HTERT RPE-1 (cell line): ENCODE results near the gene ARL4C.

Experiments
- in situ Hi-C: fragments of 300-500 bp; cut with MboI; formaldehyde crosslinking; loops from 4 replicates; pipeline ENCODE4 v1.14.3; 2020; ENCODE audit warnings: low sequenced_read_pairs

ARL4C gene, protein sequence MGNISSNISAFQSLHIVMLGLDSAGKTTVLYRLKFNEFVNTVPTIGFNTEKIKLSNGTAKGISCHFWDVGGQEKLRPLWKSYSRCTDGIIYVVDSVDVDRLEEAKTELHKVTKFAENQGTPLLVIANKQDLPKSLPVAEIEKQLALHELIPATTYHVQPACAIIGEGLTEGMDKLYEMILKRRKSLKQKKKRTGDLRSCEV

DNA sequence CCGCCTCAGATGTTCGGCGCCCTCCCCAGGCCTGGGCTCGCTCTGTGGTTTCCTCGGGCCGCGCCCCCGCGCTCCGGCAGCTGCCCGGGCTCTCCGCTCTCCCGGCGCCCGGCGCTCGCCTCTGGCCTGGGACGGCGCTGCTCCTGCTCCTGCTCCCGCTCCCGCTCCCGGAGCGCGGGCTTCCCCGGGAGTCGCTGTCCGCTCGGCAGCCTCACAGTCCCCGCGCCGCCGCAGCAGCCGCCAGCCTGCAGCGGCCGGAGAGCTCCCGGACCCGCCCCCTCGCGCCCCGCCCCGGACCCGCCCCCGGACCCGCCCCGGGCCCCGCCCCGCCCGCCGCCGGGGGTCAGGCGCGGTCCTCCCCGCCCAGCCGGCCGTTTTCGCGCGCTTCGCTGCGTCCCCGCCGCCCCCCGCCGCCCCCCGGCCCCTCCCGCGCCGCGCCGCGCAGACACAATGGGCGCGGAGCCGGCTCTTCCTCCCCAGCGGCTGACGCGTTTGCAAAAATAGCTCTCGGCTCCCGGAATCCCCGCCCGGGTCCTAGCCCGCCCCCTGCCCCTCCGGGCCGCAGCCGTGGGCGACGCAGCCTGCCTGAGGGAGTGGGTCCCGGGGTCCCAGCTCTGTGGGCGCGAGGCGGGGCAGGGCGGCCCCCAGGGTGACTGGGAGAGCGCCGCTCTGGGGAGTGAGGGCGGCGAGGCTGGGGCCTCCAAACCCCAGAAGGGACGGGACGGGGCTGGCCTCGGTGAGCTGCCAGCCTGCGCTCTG lies at the start of gene ARL4C:
Gene ARL4C, minus strand, starts transcription at position 247 of the 759 bp plus-strand sequence. CDS start 495 bp downstream, outside the sequence.
- in situ Hi-C loops: no loop called here

DNA sequence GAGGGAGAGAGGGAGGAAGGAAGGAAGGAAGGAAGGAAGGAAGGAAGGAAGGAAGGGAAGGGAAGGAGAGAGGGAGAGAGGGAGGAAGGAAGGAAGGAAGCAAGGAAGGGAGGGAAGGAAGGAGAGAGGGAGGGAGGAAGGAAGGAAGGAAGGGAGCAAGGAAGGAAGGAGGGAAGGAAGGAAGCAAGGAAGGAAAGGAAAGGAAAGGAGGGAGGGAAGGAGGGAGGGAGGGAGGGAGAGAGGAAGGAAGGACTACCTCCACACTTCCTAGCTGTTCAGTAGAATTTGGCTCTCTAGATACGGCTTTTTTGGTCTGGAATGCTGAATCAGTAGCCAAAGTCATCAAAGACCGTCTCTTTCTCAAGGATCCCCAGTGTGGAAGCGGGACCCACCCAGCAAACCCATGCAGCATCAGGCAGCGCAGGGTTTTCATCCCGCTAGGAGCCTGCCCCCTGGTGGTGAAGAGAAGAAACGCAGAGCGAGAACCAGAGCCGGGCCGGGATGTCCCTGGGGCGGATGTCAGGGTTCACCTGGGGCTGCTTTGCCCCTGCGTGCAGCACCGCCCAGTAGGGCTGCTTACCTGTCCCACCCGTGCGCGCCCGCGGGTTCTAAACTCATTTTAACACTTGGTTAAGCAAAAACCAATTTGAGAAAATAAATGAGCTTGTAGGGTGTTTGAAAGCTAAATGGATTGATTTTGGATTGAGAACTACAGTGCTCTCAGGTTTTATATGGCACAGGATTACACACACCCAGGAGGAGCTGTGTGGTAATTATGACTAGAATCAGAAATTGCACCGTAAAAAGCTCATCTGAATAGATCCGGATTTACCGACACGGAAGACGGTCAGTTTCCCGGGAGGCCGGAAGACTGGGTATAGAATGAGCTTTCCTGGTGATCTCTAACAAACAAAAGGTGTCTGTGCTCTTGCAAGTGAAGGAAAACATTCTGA lies 48.1 kb upstream of the ARL4C start:
- in situ Hi-C loops: no loop called here

DNA sequence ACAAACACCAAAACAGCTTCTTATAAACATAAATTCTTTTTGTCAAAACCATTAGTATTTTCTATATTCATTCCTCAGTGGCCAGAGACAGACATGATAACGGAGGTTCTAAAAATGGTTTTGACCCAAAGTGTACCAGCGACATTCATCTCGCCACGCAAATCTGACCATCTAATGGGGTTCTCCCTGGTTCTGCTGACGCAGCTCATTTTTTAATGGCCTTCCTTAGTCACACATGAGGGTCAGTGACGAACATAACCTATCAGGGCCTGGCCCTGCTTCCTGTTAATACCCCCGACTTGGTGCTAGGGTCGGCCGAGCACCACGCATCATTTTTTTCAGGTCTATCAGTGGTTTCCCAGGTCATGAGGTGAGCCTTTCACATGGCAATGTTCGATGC lies 45.9 kb upstream of the ARL4C start:
- in situ Hi-C loops: no loop called here

DNA sequence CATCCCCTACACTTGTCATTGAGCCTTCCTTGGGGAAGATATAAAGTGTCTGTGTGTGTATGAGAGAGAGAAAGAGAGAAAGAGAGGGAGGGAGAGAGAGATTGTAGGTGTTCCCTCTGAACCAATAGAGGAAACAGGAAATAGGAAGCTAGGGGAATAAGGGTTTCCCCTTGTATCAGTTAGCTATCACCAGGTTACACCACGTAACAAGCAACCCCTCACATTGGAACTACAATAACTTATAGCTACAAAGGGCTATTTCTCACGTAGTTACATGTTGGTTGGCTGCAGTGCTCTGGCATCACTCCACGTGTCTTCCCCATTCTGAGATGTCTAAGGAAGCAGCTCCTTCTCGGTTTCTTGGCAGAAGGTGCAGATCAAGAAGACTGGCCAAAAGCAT lies 41.0 kb upstream of the ARL4C start:
- in situ Hi-C loops: no loop called here

DNA sequence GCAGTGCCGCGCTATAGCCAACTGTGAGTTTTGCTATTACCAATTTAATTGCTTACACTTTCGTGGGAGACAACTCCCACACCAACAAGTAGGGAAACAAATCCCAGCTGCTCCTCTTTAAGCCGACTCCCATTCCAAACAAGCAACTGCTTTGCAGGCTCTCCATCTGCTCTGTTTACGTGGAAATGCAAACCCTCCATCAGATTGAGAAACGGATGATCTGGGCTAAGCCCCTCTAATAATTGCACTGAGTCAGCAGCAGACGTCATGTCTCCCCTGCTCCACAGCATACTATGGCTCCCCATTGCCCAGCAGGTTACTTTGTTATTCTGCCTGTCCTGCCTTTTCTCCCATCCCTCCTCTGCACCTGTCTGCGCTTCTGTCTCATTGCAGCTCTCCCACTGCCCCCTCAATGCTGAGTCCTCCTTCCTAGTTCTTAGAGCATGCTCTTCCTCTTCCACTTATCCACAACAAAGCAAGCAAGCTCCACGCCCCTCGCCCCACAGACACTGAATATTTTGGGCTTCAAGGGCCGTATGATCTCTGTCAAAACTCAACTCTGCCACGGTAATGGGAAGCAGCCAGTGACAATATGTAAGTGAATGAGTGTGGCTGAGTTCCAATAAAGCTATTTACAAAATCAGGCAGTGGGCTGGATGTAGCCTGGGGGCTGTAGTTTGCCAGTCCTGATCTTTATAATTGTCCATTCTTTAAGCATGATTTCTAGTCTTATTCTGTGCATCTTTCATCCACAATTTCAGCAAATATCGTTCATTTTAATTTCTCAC lies 39.5 kb upstream of the ARL4C start:
- in situ Hi-C loops: no loop called here

DNA sequence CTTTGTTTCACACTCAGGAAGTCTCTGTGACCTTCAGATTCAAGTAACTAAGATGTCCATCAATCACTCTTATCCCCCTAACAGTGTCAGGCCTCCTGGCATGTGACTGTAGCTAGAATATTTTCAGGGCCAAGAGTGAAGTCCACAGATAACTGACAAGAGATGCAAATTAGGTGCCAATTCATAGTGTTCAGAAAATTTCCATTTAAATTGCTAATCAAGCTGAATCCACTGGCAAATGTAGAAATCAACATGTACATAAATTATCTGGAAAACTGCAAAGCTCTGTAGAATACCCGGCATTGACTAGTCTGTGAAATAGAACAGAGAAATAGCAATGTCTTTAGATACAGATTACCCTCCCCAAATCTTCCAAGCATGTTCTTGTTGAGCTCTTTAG lies 38.6 kb upstream of the ARL4C start:
- in situ Hi-C loops: no loop called here

DNA sequence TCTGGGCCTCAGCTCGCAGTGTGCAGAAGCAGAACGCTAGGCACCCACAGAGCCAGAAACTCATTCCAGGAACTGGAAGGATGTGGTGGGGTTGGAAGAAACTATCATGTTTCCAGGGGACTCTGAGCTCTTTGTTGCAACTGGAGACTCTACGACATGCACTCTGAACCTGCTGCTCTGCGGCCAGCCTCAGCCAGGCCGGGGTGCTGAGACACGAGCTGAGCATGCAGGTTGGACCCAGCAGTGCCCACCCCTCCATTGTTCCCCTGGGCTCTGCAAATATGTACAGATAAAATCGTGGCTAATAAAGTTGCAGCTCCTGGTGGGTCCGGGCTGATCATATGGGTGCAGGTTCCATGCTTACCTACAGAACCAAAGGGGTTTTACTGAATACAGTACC lies 37.6 kb upstream of the ARL4C start:
- in situ Hi-C loops: no loop called here

DNA sequence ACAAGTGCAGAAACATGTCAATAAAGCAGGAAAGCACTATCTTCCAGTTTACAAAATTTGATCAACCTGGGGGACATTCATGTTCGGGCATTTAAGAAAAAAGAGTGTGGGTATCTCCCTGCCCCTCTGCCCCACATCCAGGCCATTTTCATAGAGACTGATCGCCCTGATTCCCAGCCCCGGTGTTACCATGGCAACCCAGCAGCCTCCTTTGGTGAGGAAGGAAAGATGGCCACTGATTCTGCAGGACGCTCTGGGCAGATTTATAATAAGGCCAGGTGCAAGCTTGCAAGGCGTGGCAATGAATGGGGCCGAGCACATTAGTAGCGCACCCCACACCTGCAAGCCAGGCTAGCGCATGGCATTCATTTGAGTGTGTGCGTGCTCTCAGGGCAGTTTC lies 36.7 kb upstream of the ARL4C start:
- in situ Hi-C loops: no loop called here

DNA sequence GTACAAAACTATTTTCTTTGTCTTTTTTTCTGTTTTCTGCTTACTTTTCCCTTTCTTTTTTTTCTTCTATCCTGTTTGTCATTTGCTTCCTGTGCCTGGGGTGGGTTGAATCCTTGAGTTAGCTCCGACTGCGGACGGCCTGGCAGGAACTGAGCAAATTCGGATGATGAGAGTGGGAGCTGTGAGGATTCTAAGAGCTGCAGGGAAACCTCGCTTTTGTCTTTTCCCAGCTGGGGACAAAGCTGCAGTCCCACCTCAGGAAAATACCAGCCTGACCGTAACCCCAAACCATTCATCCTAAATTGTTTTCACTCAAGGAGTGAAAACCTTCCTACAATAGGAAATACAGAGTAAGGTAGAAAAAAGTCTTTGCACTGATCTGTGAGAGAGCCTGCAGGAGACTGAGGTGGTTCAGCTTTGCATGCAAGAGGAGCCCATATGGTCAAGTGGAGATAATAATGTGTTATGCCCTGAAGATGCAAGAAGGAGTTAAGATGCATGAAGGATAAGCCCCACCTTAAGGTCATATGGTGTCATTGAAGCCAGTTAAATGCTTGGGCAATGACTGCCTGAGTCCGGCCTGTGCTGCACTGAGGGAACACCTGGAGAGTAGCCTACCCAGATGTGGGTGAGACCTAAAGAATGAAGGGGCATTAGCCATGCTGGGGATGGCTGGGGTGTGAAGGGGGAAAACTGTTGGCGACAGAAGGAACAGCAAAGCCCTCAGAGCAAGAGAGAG lies 31.7 kb upstream of the ARL4C start:
- in situ Hi-C loops: no loop called here

DNA sequence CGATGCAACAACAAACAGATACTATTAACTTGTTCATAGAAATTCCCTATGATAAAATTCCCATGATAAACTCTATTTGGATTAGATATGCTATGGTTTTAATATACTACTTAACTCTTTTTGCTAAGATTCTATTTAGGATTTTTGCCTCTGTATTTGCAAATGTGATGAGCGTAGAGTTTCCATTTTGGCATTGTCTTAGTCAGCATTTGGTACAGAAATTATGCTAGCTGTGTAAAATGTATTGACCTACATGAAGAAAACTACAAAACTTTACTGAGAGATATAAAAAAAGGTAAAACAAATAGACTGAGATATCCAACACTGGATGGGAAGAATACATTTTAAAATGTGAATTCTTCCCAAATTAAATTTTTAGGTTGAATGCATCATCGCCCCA lies 29.8 kb upstream of the ARL4C start:
- in situ Hi-C loops: no loop called here

DNA sequence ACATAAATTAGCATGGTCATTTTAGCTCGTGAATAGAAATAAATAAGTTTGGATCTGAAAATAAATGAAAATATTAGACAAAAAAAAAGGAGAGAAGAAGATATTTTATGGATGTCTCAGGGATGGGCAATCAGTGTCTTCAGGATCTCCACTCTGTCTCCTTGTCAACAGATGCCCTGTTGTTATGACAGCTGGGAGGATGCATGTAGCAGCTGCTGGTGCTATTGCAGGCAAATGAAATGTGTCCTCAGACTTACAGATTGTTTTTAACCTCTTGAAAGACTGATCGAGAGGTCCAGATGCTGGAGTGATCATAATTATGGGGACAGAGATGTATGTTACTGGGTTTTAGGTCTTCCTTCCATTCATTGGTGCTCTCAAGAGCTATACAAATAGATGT lies 24.7 kb upstream of the ARL4C start:
- in situ Hi-C loops: no loop called here

DNA sequence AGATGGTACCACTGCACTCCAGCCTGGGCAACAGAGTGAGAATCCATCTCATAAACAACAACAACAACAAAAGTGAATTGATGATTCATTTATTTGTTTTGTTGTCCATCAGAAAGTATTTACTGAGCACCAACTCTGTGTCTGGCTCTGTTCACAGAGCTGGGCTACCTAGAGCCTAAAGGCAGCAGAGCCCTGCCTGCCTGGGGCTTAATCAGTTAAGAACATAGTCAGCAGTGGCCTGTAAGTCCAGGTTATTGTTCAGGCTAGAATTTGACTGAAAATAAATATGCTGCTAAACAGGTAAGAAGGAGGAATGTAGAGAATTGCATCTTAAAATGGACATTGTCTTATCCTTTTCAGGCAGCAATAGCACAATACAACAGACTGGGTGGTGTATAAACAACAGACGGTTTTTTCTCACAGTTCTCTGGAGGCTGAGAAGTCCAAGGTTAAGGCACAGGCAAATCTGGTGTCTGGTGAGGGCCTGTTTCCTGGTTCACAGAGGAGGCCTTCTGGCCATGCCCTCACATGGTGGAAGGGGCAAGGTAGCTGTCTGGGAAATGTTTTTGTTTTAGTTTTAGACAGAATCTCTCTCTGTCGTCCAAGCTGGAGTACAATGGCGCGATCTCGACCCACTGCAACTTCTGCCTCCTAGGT lies 22.2 kb upstream of the ARL4C start:
- in situ Hi-C loops: no loop called here

DNA sequence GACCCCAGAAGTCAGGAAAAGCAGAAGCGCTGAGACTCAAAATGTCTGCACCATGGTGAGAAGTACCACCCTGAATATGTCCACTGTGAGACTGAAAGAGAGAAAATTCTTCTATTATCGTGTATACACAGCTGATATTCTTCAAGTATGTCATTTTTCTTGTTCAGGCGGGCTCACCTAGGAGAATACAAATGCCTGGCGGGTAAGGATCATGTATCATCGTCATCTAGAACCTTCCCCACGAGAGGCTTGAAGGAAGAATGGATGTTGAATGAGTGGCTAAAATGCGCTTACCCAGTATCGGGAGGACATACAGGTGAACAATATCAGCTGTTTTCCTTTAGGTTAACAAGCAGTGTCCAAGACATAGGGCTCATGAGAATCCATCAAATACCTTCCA lies 21.1 kb upstream of the ARL4C start:
- in situ Hi-C loops: no loop called here

DNA sequence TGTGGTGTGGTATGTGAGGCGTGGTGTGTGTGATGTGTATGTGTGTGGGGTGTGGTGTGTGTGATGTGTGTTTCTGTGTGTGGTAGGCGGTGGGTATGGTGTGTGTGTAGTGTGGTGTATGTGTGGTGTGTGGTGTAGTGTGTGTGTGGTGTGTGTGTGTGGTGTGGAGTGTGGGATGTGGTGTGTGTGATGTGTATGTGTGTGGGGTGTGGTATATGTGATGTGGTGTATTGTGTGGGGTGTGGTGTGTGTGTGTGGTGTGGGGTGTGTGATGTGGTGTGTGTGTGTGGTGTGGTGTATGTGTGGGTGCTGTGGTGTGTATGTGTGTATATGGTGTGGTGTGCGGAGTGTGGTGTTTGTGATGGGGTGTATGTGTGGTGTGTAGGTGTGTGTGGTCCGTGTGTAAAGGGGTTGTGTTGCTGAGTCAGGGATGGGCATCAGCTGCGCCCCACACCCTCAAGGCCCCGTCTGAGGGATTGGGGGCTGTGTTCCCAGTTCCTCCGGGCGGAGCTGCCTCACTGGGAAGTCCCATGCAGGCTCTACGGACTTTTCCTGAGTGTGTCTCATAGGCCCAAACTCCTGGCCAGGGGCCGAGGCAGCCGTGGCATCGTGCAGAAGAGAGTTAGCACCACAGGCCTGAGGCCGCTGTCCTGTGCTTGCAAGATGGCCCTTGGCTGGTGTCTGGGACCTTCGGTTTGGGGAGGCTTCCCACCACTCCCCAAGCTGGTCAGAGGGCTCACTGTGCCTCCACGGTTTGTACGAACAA lies 18.2 kb upstream of the ARL4C start:
- in situ Hi-C loops: no loop called here

DNA sequence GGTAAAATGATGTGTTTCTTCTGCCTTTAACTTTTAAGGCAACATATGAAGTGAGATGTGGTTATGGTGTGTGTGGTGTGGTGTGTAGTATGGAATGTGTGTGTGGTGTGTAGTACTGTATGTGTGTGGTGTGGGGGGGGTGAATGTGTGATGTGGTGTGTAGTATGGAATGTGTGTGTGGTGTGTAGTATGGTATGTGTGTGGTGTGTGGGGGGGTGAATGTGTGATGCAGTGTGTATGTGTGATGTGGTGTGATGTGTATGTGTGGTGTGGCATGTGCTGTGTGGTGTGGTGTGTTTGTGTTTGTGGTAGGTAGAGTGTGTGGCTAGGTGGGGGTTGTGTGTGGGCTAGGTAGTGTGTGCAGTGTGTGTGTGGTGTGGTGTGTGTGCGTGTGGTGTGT lies 17.2 kb upstream of the ARL4C start:
- in situ Hi-C loops: no loop called here

DNA sequence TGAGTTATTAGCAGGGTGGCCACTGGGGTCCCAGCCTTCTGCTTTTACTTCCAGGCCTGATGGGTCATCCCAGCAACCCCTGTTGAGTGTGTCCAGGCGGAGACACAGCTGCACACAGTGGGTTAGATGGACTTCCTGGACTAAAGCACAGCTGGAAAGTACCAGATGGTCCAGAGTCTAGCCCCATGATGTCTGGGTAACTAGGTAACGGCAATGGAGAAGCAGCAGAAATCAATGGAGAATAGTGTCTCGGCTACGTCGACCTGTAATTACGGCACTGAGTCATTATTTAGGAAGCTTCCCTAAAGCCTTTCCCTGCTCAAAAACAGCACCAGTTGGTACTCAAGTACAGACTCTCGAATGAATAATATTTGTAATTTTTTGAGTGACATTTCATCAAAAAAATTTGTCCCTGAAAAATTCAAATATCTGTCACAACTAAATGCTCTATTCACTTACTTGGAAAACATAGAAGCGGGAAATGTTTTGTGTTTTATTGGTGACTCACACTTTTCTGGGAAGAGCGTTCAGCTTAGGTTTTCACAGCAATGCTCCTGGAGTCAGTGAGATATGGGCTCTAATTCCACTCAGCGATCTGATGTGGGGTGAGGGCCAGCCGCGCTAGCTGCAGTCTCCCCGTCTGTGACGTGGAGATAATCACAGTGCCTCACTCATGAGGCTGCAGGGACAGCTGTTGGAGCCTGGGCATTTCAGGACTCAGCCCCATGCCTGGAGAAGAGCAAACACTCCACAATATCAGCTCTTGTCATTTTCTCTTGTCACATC lies 16.2 kb upstream of the ARL4C start:
- in situ Hi-C loops: no loop called here

DNA sequence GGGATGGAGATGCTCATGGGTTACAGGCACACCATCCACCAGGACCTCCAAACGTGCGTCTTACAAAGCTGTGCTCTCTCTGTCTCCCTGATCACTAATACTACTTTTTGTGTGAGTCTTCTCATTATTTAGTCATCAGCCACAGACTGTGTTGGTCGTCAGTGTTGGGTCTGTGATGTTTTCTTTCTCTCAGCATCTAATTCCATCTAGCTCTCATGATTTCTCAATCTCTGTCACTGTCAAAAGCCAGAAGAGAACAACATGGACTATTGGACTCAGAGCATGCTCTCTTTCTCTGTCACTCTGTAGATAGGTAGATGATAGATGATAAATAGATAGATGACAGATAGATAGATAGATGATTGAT lies 6.0 kb upstream of the ARL4C start:
- in situ Hi-C loops: no loop called here

DNA sequence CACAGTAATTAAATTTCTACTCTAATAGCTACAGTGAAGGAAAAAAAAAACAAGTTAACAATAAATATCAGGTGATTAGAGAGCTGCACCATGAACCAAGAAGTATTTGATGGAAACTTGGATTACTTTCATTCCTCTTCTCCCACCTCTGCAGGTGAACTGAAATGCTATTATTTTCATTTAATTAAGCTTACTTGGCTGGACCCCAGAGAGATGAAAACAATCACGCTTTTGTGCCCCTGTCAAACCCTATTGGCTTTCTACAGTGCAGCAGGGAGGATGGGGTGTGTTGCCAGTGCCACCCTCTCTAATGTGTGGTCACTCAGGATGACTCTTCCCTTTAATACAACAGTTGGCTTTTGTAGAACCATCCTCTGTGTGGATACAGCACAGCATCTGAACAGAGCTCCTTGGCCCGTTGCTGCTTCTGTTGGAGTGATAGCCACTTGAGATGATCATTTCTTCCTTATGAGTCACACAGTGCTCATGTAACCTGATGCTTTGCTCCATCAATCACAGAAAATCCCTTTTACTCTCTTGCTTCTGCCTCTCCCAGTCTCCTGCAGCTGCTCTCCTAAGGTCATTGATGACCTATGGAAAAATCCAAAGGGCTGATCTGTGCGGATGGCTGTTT lies 5.5 kb upstream of the ARL4C start:
- in situ Hi-C loops: no loop called here
